ENCODE measurements around the gene PRKACB.
A peak's percentile ranks its signal among the peaks of the same experiment; 100 is the strongest.
"Not testable (repeated sequence)": the region's sequence is repeated elsewhere in the genome, so short reads cannot be mapped to it uniquely, and the experiment has no call there.

PRKACB gene

GRCh38 chr1:84282780-84283333, 138.8 kb downstream of the PRKACB start:
- Histone ChIP-seq H3K18ac (ENCODE audit: low read depth in 1 of 2, low read length in 2 of 2) (no peak overlapping the region), H3K9ac (ENCODE audit: low read length) (no peak overlapping the region), H2BK15ac (ENCODE audit: low read depth, poor library complexity, severe bottlenecking) (no peak overlapping the region), H2AK5ac (ENCODE audit: low read length, severe bottlenecking) (no peak overlapping the region), H3K4me2 (ENCODE audit: low read length, poor library complexity, severe bottlenecking) (no peak overlapping the region), H3K23ac (ENCODE audit: low read length in 2 of 2) (no peak overlapping the region), H3K27me3 (ENCODE audit: control insufficient read depth in 1 of 2, insufficient read depth in 1 of 2, low read length in 2 of 2) (no peaks in the 10 kb centered on the region), H4K8ac (ENCODE audit: low read length) (peak overlapping the region; percentile 27), H3K36me3 (ENCODE audit: control insufficient read depth in 1 of 2, insufficient read depth in 2 of 2, low read depth in 1 of 2, low read length in 2 of 2) (no peaks in the 10 kb centered on the region), H3K27ac (ENCODE audit: low read length, poor library complexity, severe bottlenecking) (no peak overlapping the region), H3K4me1 (ENCODE audit: control insufficient read depth, insufficient read depth, low read depth, low read length) (peaks cover 2% of the 10 kb centered on the region), H4K91ac (ENCODE audit: low read length) (peak overlapping the region; percentile 52), H3K9me3 (ENCODE audit: control insufficient read depth, low read length) (no peaks in the 10 kb centered on the region), H3K4me3 (ENCODE audit: insufficient read depth in 1 of 2, low read depth in 1 of 2, low read length in 2 of 2) (no peak overlapping the region), H2BK12ac (ENCODE audit: low read length in 2 of 2) (peak overlapping the region in 1 of 2 experiments; percentile 15), H2BK120ac (ENCODE audit: low read depth, low read length) (no peak overlapping the region), H3K4ac (ENCODE audit: low read depth in 1 of 2, low read length in 2 of 2) (no peak overlapping the region), H3K79me1 (replicated peaks; ENCODE audit: low read length, poor library complexity, severe bottlenecking) (no peaks in the 10 kb centered on the region), H2BK5ac (ENCODE audit: low read depth, low read length, poor library complexity, severe bottlenecking) (no peak overlapping the region), H3K14ac (ENCODE audit: low read length in 2 of 2) (no peak overlapping the region), H2AFZ (ENCODE audit: low read depth, low read length) (no peak overlapping the region)
- 100% methylated on average over 1 of the region's 1 CpG for WGBS
- no peak for DNase-seq

GRCh38 chr1:84283381-84283780, 139.3 kb downstream of the PRKACB start:
- peaks cover 2% of the 10 kb centered on the region for H3K9me3 ChIP-seq (ENCODE audit: control insufficient read depth, low read length)
- H3K4me2 ChIP-seq (ENCODE audit: low read length, poor library complexity, severe bottlenecking) = no peak overlapping the region
- H3K27me3 ChIP-seq (ENCODE audit: control insufficient read depth in 1 of 2, insufficient read depth in 1 of 2, low read length in 2 of 2) = no peaks in the 10 kb centered on the region
- H3K27ac ChIP-seq (ENCODE audit: low read length, poor library complexity, severe bottlenecking) = no peak overlapping the region
- no peak overlapping the region for H3K14ac ChIP-seq (ENCODE audit: low read length in 2 of 2)
- DNase-seq = no peak
- no peak overlapping the region for H3K23ac ChIP-seq (ENCODE audit: low read length in 2 of 2)
- no peak overlapping the region for H2BK12ac ChIP-seq (ENCODE audit: low read length in 2 of 2)
- peaks cover 2% of the 10 kb centered on the region for H3K4me1 ChIP-seq (ENCODE audit: control insufficient read depth, insufficient read depth, low read depth, low read length)
- no peaks in the 10 kb centered on the region for H3K36me3 ChIP-seq (ENCODE audit: control insufficient read depth in 1 of 2, insufficient read depth in 2 of 2, low read depth in 1 of 2, low read length in 2 of 2)
- no peak overlapping the region for H2AFZ ChIP-seq (ENCODE audit: low read depth, low read length)
- H3K9ac ChIP-seq (ENCODE audit: low read length) = no peak overlapping the region
- no peak overlapping the region for H2BK15ac ChIP-seq (ENCODE audit: low read depth, poor library complexity, severe bottlenecking)
- no peak overlapping the region for H2BK120ac ChIP-seq (ENCODE audit: low read depth, low read length)
- no peaks in the 10 kb centered on the region for H3K79me1 ChIP-seq (replicated peaks; ENCODE audit: low read length, poor library complexity, severe bottlenecking)
- no peak overlapping the region for H3K18ac ChIP-seq (ENCODE audit: low read depth in 1 of 2, low read length in 2 of 2)
- WGBS = 74% methylated on average over 1 of the region's 1 CpG
- no peak overlapping the region for H2AK5ac ChIP-seq (ENCODE audit: low read length, severe bottlenecking)
- H4K91ac ChIP-seq (ENCODE audit: low read length) = no peak overlapping the region
- no peak overlapping the region for H3K4ac ChIP-seq (ENCODE audit: low read depth in 1 of 2, low read length in 2 of 2)
- H4K8ac ChIP-seq (ENCODE audit: low read length) = no peak overlapping the region
- H2BK5ac ChIP-seq (ENCODE audit: low read depth, low read length, poor library complexity, severe bottlenecking) = no peak overlapping the region
- no peak overlapping the region for H3K4me3 ChIP-seq (ENCODE audit: insufficient read depth in 1 of 2, low read depth in 1 of 2, low read length in 2 of 2)

GRCh38 chr1:84286071-84286470, 142.0 kb downstream of the PRKACB start:
- Histone ChIP-seq H3K4me3 (ENCODE audit: insufficient read depth in 1 of 2, low read depth in 1 of 2, low read length in 2 of 2) (no peak overlapping the region), H3K9me3 (ENCODE audit: control insufficient read depth, low read length) (peaks cover 6% of the 10 kb centered on the region), H3K4ac (ENCODE audit: low read depth in 1 of 2, low read length in 2 of 2) (no peak overlapping the region), H3K18ac (ENCODE audit: low read depth in 1 of 2, low read length in 2 of 2) (no peak overlapping the region), H3K27ac (ENCODE audit: low read length, poor library complexity, severe bottlenecking) (no peak overlapping the region), H4K91ac (ENCODE audit: low read length) (no peak overlapping the region), H2BK5ac (ENCODE audit: low read depth, low read length, poor library complexity, severe bottlenecking) (no peak overlapping the region), H3K14ac (ENCODE audit: low read length in 2 of 2) (no peak overlapping the region), H3K4me1 (ENCODE audit: control insufficient read depth, insufficient read depth, low read depth, low read length) (peaks cover 2% of the 10 kb centered on the region), H2BK12ac (ENCODE audit: low read length in 2 of 2) (no peak overlapping the region), H3K27me3 (ENCODE audit: control insufficient read depth in 1 of 2, insufficient read depth in 1 of 2, low read length in 2 of 2) (no peaks in the 10 kb centered on the region), H3K23ac (ENCODE audit: low read length in 2 of 2) (no peak overlapping the region), H2BK15ac (ENCODE audit: low read depth, poor library complexity, severe bottlenecking) (no peak overlapping the region), H3K4me2 (ENCODE audit: low read length, poor library complexity, severe bottlenecking) (no peak overlapping the region), H3K36me3 (ENCODE audit: control insufficient read depth in 1 of 2, insufficient read depth in 2 of 2, low read depth in 1 of 2, low read length in 2 of 2) (no peaks in the 10 kb centered on the region), H3K9ac (ENCODE audit: low read length) (no peak overlapping the region), H2BK120ac (ENCODE audit: low read depth, low read length) (no peak overlapping the region), H2AFZ (ENCODE audit: low read depth, low read length) (no peak overlapping the region), H3K79me1 (replicated peaks; ENCODE audit: low read length, poor library complexity, severe bottlenecking) (no peaks in the 10 kb centered on the region), H2AK5ac (ENCODE audit: low read length, severe bottlenecking) (no peak overlapping the region), H4K8ac (ENCODE audit: low read length) (no peak overlapping the region)
- WGBS = no CpG with 5 or more reads among the region's 1 CpG
- DNase-seq = peak; percentile 63

- not testable (repeated sequence) for H2BK5ac ChIP-seq (ENCODE audit: low read depth, low read length, poor library complexity, severe bottlenecking); H2AK5ac ChIP-seq (ENCODE audit: low read length, severe bottlenecking); H2AFZ ChIP-seq (ENCODE audit: low read depth, low read length); H3K4me3 ChIP-seq (ENCODE audit: insufficient read depth in 1 of 2, low read depth in 1 of 2, low read length in 2 of 2); H3K4me1 ChIP-seq (ENCODE audit: control insufficient read depth, insufficient read depth, low read depth, low read length); H2BK15ac ChIP-seq (ENCODE audit: low read depth, poor library complexity, severe bottlenecking); H3K79me1 ChIP-seq (replicated peaks; ENCODE audit: low read length, poor library complexity, severe bottlenecking); H3K23ac ChIP-seq (ENCODE audit: low read length in 2 of 2); H3K9ac ChIP-seq (ENCODE audit: low read length); H4K8ac ChIP-seq (ENCODE audit: low read length); H3K4me2 ChIP-seq (ENCODE audit: low read length, poor library complexity, severe bottlenecking); H2BK12ac ChIP-seq (ENCODE audit: low read length in 2 of 2); DNase-seq; H3K4ac ChIP-seq (ENCODE audit: low read depth in 1 of 2, low read length in 2 of 2); H4K91ac ChIP-seq (ENCODE audit: low read length); H3K27ac ChIP-seq (ENCODE audit: low read length, poor library complexity, severe bottlenecking); H3K18ac ChIP-seq (ENCODE audit: low read depth in 1 of 2, low read length in 2 of 2); H3K9me3 ChIP-seq (ENCODE audit: control insufficient read depth, low read length); H2BK120ac ChIP-seq (ENCODE audit: low read depth, low read length); H3K27me3 ChIP-seq (ENCODE audit: control insufficient read depth in 1 of 2, insufficient read depth in 1 of 2, low read length in 2 of 2); H3K14ac ChIP-seq (ENCODE audit: low read length in 2 of 2); H3K36me3 ChIP-seq (ENCODE audit: control insufficient read depth in 1 of 2, insufficient read depth in 2 of 2, low read depth in 1 of 2, low read length in 2 of 2)
- 48% methylated on average over 2 of the region's 3 CpGs for WGBS
Observed at GRCh38 chr1:84287389-84287788, 143.3 kb downstream of the PRKACB start.

All from mesenchymal stem cell (in vitro differentiated cells and primary cell).